HUDEP-2 (cell line): Measurements from ENCODE around the gene EVL.
A peak's percentile ranks its signal among the peaks of the same experiment; 100 is the strongest.

Experiments used
- DNase-seq, 76 experiments: peaks; one replicate each; lab custom pipeline; 2025; ENCODE audit not compliant: unreplicated experiment in 76 of 76; lab: John Stamatoyannopoulos, UW

The EVL gene

DNA sequence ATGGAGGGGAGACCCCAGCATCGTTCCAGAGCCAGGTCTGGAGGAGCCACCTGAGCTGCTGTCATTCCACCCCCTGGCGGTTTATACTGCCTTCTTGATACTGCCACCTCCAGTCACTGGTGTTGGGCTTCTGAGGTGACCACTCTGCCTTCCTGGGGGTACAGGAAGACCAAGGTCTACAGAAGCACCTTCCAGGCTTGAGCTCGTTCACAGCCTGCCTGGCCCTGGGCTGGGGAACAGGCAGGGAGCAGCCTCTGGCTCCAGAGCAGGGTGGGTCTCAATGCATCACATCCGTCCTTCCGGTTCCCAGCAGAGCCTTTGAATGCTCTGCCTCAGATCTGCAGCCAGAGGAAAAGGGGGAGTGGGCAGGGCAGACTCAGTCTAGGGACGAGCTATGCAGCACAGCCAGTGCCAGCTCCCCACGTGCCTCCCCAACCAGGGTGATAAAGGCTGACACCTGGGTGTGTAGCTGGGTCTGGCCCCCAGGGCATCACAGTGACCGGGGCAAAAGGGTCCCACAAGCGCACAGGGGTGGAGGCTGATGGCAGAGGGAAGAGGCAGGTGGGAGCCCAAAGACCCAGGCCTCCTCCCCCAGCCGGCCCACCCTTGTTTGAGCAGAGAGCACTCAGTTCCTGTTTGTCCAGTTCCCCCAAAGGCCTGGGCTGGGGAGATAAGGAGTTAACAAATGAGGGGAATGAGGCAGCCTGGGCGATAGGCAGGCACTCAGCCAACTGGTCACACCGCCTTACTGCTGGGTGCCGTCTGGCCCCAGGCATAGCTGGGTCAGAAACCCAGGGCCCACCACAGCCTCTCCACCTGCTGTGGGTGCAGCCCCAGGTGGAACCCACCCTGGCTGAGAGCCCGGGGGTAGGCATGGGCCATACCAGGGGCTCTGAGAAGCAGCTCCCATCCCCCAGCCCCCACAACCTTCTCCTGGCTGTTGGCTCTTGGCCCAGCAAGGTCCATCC is 77.1 kb downstream of the EVL start:
- peak; percentile 65 to 99 (median 95) for DNase-seq

DNA sequence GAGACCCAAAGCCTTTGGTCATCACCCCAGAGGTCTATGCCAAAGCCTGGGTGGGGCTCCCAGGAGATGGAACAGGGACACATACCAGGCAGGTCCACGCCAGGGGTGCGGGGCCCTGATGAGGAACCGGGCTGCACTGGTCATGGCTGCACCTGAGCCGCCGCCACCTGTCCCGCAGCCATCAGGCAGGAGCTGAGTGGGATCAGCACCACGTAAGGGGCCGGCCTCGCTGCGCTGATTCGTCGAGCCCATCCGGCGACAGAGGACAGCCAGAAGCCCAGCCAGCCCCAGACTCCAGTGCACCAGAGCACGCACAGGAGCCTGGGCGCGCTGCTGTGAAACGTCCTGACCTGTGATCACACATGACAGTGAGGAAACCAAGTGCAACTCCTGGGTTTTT is 78.3 kb downstream of the EVL start:
- peak in 3 of 76 experiments; percentile 9 to 52 (median 49) for DNase-seq

DNA sequence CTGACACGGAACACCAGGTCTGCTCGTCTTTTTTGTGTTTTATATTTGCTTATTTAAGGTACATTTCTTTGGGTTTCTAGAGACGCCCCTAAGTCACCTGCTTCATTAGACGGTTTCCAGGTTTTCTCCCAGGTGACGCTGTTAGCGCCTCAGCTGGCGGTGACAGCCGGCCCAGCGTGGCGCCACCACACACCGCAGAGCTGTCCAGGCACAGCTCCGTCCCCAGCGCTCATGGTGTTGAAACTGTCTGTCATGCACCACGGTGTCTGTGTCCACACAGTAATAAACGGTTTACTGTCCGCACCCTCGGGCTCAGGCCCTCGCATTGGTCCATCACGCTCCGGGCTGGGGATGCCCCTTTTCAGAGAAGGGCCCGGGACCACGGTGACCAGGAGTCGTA is 78.7 kb downstream of the EVL start:
- DNase-seq = no peak

DNA sequence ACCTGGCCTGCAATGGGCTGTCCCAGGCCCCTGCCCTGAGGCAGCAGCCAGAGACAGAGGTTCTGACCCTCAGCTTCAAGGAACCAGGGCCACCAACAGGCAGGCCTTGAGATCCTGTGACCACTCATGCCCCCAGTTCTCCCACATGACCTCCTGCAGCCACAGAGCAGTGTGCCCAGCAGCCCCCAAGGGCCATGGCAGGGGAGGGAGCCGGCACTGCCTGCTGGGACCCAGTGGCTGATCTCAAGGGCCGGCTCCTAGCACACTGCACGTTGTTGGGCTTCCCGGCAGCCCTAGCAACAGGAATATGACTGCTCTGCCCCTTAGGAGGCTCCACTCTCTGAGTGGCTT is 79.4 kb downstream of the EVL start:
- DNase-seq = peak in 3 of 76 experiments; percentile 10 to 30 (median 16)

DNA sequence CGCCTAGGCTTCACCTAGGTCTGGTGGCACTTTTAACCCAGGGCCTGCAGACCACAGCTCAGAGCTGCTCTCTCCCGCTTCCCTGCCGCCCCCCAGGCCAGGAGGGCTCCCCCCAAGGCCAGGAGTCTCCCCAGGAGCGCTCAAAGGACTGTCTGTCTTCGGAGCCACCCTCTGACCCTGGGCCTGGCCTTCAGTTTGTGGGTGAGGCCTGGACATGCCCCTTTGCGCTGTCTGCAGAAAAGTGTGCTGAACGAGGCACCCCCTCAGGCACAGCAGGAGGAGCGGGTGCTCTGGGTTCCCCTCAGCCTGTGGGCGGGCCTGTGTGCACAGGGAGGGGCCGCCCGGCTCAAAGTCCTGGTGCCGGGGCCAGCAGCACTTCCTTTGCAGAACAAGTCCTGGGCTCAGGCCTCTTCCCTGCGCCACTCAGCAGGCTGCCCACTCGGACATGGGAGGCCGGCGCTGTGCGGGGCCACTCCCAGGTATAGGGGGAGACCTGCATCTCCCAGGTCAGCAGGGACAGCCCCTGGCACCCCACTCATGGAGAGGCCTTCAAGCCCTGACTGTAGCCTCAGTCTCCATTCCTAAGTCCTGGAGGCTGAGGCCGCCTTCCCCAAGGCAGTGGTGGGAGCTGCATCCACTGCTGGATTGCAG is 79.9 kb downstream of the EVL start:
- DNase-seq = peak in 47 of 76 experiments; percentile 6 to 61 (median 40)

DNA sequence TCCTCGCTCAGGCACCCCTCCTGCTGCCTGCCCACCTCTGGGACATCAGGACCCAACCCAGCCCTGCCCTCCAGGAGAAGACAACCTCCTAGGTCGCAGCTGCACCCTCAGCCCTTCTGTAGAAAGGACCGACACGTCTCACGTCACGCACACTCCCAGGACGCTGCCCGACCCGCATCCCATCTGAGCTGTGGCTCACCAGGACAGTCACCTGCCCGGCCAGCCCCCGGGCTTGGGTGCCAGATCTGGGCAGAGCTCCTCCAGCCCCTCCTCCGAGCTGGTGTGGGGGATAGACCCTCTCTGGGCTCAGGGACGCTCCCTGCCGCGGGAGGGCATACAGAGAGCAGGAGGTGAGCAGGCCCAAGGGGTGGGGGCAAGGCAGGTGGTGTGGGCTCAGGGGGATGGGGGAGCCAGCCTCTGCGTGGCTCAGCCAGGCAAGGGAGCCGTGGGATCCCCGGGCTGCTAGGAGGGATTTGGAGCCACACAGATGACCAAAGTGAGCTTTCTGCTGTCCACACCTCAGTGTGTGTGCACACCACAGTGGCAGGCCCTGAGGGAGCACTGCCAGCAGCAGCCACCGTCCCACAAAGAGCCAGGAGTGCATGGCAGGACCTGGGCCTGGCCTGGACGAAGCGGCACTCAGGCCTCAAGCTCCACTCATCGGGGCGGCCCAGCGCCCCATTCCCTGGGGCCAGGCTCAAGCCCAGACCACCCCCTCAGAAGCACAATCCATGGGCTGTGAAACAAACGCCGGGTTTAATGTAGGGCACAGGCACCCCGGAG is 80.7 kb downstream of the EVL start:
- DNase-seq = no peak

DNA sequence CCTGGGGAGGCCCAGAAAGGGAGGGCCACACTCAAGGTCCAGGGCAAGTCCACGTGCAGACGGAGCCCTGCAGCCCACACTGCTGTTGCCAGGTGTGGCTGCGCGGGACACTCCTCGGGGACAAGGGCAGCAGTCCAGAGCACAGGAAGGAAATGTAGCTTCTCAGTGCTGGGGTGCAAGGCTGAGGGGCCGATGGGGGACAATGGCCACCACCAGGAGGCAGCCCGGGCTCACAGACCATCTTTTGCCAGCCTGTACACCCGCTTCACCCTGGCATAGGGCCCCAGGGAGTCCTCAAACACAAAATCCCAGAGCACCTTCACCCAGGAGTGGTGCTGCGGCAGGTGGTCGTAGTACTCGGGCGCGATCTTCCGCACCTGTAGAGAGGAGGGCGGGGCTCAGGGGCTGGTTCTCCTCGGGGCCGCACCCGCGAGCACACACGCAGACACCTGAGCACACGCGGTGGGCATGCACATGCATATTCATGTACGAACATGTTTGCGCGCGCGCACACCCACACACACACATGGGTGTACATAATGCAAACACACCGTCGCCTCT is 81.4 kb downstream of the EVL start:
- peak in 1 of 76 experiments; percentile 18 for DNase-seq

DNA sequence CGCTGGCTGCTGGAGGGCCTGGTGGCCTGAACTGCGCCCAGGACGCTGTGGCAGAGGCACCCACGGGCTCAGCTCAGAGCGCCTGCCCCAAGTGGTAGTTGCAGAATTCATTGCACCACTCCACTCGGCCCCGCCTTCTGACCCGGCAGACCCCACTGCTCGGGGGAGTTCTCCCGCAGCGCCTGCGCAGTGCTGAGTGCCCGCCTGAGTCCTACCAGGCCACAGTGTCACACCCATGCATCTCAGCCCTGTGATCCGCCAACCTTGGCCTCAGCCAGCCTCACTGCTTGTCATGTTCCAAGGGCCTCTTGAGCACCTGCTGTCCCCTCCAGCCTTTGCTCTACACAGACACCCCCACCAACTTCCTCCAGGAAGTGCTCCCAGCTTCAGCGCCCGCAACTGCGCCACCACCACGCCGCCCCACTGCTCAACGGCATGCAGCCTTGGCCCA is 82.0 kb downstream of the EVL start:
- DNase-seq = no peak

DNA sequence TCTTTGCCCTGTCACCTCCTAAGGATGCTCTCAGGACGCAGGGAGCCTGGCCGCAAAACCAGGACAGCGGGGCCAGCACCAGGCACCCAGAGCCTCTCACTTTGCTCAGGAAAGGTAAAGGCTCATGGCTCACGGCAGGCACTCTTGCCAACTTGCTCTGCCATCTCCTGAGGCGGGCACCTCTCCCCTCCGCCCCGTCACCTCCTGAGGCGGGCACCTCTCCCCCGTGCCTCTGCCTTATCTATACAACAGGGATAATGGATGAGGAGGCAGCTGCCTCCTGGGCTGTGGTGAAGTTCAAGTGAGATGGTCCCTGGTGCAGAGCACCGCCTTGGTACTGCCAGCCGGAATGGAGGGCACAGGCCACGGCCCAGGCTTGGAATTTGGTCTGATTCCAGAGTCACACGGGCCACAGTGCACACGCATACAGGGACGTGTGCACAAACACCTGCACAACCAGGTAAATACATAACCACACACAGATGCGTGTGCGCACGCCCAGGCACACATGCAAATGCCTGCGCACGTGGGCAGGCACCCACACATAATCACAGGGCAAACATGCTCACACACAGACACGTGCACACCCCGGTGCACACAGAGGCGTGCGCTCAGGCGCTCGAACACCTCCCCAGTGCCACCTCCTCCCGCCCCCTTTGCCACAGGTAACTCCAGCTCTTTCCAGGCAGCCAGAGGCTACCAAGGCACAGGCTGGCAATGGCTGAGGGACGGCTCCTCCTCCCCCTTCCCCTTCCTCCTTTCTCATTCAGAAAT is 82.7 kb downstream of the EVL start:
- DNase-seq = no peak

DNA sequence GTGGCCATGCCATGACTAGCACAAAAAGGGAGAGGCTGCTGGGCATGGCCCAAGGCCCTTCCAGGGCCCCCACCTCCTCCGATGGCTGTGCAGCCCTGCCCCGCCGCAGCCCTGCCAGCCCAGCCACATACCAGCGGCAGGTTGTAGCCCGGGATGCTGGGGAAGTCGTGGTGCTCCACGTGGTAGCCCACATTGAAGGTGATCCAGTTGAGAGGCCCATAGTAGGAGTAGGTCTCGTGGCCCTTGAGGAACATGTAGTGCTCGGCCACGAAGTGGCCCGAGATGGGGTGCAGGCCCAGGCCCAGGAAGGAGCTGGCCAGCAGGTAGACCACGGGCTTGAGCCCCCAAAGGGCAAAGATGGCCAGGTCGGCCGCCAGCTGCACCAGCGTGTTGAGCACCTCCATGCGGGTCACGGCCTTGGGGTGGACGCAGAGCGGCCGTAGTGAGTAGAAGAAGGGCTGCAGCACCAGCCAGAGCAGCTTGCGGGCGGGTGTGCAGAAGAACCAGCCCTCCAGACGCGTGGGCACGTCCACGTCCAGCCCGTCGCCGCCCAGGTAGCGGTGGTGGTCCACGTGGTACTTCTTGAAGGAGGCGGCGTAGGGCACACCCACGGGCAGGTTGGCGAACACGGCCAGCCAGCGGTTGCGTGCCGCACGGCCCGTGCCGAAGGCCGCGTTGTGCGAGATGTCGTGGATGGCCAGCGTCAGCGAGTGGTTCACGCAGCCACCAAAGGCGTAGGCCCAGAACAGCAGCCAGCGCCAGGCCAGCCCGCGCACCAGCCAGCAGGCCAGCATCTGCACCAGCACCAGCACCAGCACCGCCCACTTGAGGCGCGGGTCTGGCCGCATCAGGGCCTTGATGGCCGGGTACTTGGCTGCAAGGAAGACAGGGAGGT is 83.9 kb downstream of the EVL start:
- no peak for DNase-seq

DNA sequence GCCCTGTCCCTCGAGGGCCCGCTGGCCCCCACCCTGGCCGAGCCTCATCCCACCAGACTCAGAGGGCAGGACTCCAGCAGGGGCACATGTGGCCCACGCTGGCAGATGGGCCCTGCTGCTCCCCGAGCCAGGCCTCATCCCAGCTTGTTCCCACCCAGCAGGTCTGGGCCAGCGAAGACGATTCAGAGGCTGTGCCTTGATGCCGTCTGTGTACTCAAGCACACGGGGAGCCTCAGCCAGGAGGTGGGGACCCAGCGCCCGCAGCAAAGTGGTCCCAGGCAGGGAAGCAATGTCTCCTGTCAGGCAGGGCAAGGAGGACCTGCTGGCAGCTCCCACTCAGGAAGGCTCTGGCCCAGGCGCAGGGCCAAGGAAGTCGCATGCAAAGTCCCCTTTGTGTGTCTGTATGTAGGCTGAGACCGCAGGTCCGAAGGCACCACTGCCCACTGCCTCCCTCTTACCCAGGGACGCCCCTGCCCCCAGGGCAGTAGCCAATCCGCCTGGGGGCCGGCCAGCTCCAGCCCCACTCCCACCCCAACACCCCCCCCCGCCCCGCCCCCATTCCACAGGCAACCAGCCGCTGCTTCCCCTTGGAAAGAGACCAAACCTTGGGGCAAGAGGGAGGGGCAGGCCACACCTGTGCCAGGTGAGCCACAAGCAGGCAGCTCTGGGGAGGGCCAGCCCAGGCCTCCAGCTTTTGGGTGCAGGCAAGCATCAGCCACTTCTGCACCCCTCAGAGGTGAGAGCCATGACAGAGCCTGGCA is 84.8 kb downstream of the EVL start:
- DNase-seq = no peak

DNA sequence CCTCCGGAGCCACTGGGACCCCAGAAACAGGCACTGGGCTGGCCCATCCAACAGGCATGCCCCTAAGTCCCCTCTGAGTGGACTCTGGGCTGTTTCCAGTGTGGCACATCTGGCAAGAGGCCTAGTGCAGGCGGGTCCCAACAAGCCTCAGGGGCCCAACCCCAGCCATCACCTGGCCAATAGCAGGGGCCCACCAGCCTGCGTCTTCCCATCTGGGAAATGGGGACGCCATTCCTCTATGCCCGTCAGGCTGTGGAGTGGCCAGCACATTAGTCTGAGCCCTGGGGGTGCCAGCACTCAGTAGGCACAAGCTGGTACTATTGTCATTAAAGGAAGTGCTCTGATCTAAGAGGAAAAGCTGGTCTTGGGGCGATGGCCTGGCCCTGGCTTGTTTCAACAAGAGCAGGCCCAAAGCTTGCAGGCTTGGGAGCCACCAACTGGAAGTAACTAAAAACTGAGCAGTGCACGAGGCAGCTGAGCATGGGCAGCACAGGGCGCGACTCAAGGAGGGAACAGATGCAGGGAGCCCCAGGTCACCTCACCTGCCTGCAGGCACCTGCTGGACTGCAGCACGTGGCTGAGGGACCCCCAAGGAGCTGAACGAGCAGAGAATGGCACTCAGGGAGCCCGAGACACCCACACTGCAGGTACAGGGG is 85.8 kb downstream of the EVL start:
- no peak for DNase-seq

DNA sequence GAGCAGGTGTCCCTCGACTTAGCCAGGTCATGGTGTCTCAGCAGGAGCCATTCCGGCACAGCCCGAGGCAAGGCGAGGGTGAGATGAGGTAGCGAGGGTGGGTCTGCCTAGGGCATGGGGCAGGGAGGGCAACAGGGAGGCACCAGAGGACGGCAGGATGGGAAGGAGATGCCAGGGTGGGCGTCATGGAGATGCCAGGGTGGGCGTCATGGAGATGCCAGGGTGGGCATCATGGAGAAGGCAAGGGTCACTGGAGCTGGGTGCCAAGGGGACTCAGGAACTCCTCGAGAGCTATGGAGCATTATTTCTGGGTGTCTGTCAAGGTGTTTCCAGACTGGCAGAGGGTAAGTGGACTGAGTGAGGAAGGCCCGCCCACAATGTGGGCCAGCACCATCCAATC is 86.9 kb downstream of the EVL start:
- DNase-seq = no peak

DNA sequence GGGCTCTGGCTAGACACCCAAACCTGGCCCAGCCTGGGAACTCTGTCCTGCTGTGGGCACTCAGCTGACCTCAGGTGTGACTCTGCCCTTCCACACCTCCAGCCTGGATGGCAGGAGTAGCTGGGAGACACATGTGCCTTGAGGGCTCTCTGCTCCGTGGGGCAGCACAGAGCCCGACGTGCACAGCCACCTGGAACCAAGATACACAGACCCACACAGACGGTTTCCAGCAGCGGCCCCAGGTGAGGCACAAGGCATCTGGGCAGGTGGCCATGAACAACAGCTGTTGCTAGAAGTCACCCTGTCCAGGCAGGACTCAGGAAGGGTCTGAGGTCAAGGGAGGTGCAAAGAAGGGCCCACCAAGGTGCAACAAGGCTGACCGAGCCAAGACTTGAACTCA is 88.3 kb downstream of the EVL start:
- no peak for DNase-seq

DNA sequence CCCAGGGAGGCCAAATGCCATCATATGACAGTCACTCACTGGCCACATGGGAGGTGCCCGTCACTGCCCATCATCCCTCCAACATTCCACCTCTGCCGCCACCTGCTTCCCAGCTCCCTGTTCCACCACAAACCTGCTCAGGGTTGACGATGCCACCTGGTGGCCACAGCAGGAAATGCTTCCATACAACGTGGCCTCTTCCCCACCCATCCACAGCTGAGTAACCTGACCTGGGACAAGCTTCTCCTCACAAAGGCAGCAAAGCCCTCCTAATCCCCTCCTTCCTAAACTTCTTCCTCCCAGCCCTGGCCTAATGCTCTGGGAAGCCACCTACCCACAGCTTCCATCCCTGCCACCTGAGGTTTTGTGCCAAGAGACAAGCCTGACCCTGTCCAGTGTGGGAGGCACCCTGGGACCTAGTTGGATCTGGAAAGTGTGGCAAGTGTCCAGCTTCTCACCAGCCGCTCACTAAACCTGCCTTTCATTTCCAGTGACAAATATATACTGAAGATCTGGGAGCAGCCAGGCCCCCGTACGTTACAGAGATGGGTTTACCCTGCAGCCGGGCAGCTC is 89.9 kb downstream of the EVL start:
- DNase-seq = peak in 50 of 76 experiments; percentile 11 to 67 (median 39)

DNA sequence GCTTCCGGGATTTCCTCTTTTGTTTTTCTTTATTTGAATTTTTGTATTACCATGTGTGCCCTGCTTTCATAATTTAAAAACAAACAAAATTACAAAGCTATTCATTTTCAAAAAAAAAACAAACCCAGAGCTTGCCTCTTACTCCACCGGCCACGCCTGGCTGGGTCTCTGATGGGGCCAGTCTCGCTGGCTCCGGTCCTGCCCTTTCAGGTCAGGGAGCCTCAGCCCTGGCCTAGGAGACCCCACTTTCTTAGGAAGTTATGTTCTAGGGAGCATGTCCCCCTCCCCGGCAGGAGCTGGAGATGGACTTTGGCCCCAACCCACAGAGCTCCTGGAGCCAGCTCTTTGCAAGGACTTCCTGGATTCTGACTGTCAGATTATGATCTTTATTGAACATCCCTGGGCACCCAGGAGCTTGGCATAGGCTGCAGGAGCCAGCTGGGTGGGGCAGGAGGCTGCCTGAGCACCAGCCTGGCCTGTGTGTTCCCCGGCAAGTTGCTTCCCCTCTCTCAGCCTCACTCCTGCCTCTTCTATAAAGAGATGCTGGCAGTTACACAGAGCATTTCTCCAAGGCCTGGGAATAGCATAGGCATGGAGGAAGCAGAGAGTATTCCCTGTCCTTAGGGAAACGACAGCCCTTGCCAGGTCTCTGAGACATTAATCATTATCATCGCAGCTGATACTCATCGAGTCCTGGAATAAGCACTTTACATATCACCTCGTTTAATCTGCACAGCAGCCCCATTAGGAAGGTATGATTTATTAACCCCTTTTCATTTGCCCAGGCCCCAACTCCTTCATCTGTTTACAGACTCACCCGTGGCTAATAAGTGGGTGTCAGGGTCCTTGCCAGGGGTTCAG is 90.8 kb downstream of the EVL start:
- no peak for DNase-seq

DNA sequence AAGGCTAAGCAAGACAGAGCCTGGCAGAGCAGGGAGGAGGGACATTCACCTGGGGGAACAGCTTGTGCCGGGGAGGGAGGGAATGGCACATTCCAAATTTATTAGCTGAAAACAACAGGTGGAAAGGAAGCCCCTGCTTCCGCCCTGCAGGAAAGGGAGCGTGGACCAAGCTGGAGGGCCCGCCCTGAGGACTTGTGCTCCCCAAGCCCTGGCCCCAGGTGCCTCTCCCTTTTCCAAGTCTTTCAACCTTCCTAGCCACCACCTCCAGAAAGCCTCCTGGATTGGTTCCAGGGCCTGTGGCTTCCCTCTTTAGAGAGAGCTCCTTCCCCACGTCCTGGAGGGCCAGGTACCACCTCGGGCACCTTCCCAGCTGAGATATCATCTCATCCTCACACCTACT is 91.6 kb downstream of the EVL start:
- DNase-seq = no peak
